Stimulated activated CD4-positive, alpha-beta T cell treated with anti-CD3 and anti-CD28 coated beads, Interleukin-1b, Interleukin-23, amount 100 ng/mL, for 1 hour (primary cell): ENCODE measurements around the gene NEB.

Source experiments
- DNase-seq, 2 donors: peaks; one replicate each; pipeline ENCODE4 v3.0.0-alpha.2; 2020; ENCODE audit warnings: low read depth in 2 of 2

NEB gene

GRCh38 chr2:151733771-151734672 is at the start of gene NEB:
Gene NEB, minus strand, starts transcription at chr2:151734476. Its CDS starts 1,320 bp downstream, at chr2:151733156.
- DNase-seq = no peak

- DNase-seq = no peak
These were observed 48.9 kb upstream of the NEB start for GRCh38 chr2:151783133-151783520.

- DNase-seq = no peak
These were observed 48.3 kb upstream of the NEB start for GRCh38 chr2:151782378-151783132.

GRCh38 chr2:151781642-151782041 is 47.4 kb upstream of the NEB start:
- DNase-seq = no peak

GRCh38 chr2:151780938-151781337 is 46.7 kb upstream of the NEB start:
- no peak for DNase-seq

GRCh38 chr2:151777935-151778334 is 43.7 kb upstream of the NEB start:
- DNase-seq = no peak

- no peak for DNase-seq
These were observed 43.2 kb upstream of the NEB start for GRCh38 chr2:151777487-151777886.

GRCh38 chr2:151776367-151776766 is 42.1 kb upstream of the NEB start:
- DNase-seq = no peak

- DNase-seq = no peak
These were observed 40.9 kb upstream of the NEB start for GRCh38 chr2:151775057-151775740.

GRCh38 chr2:151774506-151774905 is 40.2 kb upstream of the NEB start:
- no peak for DNase-seq

- no peak for DNase-seq
These were observed 37.5 kb upstream of the NEB start for GRCh38 chr2:151771599-151772358.

GRCh38 chr2:151770995-151771394 is 36.7 kb upstream of the NEB start:
- DNase-seq = no peak

- DNase-seq = no peak
These were observed 35.3 kb upstream of the NEB start for GRCh38 chr2:151769606-151770005.

GRCh38 chr2:151767536-151767935 is 33.3 kb upstream of the NEB start:
- no peak for DNase-seq

- no peak for DNase-seq
These were observed 32.3 kb upstream of the NEB start for GRCh38 chr2:151766437-151767153.

- no peak for DNase-seq
These were observed 31.6 kb upstream of the NEB start for GRCh38 chr2:151765760-151766410.

GRCh38 chr2:151762694-151763093 is 28.4 kb upstream of the NEB start:
- no peak for DNase-seq

GRCh38 chr2:151761687-151762086 is 27.4 kb upstream of the NEB start:
- DNase-seq = no peak

GRCh38 chr2:151761193-151761592 is 26.9 kb upstream of the NEB start:
- DNase-seq = no peak

GRCh38 chr2:151760139-151760650 is 25.9 kb upstream of the NEB start:
- no peak for DNase-seq
